Epithelial cell of esophagus (primary cell): ENCODE data around the gene B3GAT1.

Source experiments
- DNase-seq: peaks from one replicate; pipeline ENCODE4 v3.0.0; 2010; ENCODE audit warnings: low read depth
- H3K4me3 ChIP-seq: 2 replicates; pipeline ENCODE4 v1.5.1; 2011; ENCODE audit warnings: mild to moderate bottlenecking, low read length, control low read depth
- TF ChIP-seq, protein P1 (sequence below): IDR thresholded peaks from 2 replicates; pipeline ENCODE4 v1.5.1; 2011; ENCODE audit warnings: low read depth, mild to moderate bottlenecking, low read length, control low read depth, inconsistent platforms; ENCODE audit not compliant: insufficient read depth; ENCODE audit errors: missing control alignments

B3GAT1 gene

DNA sequence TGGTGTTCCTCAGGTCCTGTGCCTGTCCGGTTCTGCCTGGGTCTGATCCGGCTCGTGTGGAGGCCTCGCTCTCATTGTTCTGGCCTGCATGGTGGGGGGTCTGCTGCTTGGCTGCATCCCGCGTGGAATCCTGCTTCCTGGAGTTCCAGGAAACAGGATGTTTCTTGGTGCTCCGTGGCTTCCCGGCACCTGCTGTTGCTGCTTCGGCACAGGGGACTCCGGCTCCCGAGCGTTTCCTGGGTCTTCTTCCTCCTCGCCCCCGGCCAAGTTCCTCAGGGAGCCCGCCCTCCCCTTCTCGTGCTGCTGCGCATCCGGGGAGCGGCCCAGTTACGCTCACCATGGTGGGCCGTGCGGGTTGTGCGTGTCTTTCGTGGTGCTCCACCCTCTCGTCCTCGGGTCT is 50.4 kb downstream of the B3GAT1 start:
- H3K4me3 ChIP-seq = no peak overlapping the region
- DNase-seq = no peak
- TF ChIP-seq, protein P1, sequence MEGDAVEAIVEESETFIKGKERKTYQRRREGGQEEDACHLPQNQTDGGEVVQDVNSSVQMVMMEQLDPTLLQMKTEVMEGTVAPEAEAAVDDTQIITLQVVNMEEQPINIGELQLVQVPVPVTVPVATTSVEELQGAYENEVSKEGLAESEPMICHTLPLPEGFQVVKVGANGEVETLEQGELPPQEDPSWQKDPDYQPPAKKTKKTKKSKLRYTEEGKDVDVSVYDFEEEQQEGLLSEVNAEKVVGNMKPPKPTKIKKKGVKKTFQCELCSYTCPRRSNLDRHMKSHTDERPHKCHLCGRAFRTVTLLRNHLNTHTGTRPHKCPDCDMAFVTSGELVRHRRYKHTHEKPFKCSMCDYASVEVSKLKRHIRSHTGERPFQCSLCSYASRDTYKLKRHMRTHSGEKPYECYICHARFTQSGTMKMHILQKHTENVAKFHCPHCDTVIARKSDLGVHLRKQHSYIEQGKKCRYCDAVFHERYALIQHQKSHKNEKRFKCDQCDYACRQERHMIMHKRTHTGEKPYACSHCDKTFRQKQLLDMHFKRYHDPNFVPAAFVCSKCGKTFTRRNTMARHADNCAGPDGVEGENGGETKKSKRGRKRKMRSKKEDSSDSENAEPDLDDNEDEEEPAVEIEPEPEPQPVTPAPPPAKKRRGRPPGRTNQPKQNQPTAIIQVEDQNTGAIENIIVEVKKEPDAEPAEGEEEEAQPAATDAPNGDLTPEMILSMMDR = no peak

DNA sequence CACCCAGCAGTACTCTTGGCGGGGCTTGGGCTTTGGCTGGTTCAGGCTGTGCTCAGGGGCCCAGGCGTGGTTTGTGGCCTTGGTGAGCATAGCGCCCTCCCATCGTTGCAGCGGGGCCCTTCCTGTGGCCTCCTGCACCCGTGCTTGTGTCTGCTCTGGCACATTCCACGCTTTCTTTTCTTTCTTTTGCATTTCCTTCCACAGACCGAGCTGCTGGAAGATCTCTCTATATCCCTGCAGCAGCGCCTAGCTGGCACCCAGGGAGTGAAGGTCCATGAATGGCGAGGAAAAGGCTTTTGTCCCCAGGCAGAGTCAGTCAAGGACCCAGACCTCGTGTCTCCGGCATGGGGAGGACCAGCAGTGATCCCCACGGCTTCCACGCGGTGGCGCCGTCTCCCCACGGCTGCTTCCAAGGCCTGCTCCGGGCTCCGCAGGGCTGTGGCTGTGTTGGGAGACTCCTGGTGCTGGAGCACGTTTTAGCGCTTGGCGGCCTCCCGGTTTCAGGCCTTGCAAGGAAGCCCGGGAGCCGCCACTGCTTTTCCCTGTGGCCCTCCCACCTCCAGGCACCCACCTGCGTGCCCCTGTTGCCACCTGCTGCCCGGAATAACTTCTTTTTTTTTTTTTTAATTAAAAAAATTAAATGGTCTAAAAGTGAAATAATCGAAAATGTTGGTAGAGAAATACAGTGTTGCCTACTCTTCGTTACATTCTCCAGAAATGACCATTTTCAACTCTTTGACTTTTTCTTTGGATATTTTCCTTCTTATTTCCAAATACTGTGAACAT is 51.8 kb downstream of the B3GAT1 start:
- no peak overlapping the region for H3K4me3 ChIP-seq
- TF ChIP-seq, protein P1 = peak; percentile 93
- DNase-seq = peak; percentile 72

DNA sequence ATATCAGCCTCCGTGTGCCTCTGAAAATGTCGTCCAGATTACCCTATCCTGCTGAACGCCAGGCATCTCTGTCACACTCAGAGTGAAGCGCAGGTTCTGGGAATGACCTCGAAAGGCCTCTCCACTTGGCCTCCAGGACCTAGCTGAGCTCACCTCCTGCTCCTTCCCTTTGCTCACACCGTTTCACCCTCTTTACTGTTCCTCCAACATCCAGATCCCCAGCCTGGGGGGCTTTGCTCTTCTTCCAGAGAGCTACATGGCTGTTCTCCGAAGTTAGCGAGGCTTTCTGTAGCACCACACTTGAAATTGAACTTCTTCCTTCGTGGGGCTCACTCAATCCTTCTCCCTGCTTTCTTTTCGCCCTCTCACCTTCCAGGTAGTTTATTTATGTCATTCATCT is 52.4 kb downstream of the B3GAT1 start:
- no peak for DNase-seq
- H3K4me3 ChIP-seq = no peak overlapping the region
- TF ChIP-seq, protein P1 = no peak

DNA sequence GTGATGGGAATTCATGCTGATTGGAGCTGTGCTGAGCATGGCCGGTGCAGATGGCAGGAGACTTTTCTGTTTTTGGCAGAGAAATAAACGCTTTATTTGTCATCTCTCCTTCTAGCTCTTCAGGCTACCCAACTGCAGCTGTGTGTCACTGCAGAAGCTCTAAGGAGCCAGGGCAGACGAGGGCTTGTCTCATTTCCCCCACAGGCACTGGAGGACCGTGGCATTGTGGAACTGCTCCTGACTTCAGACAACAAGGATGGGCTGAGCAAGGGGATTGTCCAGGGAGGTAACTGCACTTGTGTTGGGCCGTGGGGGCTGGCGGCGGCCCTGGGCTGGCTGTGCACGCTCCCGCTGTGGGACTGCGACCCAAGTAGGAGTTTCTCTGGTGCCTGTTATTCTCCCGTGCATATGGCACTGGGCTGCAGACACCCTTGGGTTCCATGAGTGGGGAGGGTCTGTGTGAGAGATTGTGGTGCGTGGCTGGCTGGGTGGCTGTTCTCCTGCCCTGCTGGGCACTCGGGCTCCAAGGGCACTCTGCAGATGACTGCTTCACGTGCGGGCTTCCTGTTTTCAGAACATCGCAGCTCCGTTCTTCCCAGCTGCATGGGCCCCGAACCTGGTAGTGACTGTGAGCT is 53.1 kb downstream of the B3GAT1 start:
- no peak overlapping the region for H3K4me3 ChIP-seq
- TF ChIP-seq, protein P1 = no peak
- no peak for DNase-seq

DNA sequence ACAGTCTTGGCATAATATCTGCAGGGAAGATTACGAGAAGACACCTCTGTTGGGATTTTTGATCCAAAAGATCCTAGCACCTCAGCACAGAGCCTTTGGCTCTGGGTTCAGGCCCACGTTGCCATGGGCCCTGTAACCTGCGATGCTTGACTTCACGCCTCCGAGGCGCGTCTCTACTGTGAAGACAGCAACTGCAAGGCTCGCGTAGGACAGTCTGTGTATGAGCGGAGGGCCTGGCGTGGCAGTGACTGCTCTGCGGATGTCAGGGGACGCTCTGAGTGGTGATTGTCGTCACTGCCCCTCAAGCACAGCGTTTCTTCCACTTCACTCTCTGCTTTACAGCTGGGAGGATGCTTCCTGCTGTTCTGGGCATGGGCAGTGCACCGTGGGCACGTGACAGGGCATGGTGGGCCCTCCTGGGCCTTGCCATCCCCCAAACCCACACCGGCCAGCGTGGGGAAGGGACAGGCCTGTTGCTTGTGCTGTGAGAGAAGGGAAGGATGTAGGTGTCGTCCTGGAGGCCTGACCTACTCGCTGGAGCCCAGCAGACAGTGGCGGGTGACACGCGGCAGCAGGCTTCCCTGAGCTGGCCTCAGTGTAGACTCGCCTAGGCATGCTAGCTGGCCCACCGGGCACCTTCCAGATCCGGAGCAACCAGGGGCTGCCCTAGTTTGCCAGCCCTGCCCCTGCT is 53.7 kb downstream of the B3GAT1 start:
- DNase-seq = no peak
- no peak overlapping the region for H3K4me3 ChIP-seq
- TF ChIP-seq, protein P1 = no peak

DNA sequence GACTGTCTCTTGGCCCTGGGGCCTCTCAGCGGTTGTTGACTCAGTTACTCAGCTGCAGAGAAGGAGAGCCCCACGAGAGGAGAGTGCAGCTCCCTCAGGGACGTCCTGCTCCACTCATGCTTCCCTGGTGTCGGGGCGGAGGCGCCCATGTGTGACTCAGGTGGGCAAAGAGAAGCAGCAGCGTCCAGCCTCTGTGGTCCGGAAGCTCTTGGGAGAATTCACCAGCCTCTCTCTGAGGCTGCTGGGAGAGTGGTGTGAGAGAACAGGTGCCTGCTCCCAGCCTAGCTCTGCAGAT is 54.5 kb downstream of the B3GAT1 start:
- TF ChIP-seq, protein P1 = no peak
- no peak overlapping the region for H3K4me3 ChIP-seq
- DNase-seq = no peak
